GM19468 (cell line): ENCODE data around the gene PTPRA.

Experiments used
- ATAC-seq: cut with Tn5 transposase; IDR thresholded peaks from one replicate; pipeline ENCODE4 v1.9.1; 2021; ENCODE audit warnings: mild to moderate bottlenecking, moderate library complexity, moderate number of reproducible peaks; ENCODE audit not compliant: unreplicated experiment; ENCODE audit errors: extremely low read depth

Gene PTPRA

DNA sequence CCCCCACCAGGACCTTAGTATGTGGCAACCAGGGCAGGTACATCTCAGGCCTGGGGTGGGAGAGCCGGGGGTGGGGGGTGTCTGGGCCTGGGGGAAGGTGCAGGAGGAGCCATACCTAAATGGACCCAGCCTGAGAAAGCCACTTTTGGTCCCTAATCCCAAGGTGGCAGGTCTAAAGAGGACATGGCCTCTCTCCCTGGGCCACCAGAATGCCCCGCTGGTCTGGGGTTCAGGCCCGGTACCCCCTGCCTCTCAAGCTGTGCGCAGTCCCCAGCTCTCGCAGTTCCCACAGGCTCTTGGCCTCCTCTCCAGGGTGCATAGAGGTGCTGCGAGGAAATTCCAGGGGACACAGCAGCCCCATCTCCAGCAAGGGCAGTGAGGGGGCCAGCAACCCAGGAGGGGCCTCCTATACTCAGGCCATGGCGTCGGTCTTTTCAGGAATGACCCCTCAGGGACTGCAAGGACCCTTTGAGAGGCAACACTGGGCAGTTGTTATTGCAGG is 212.3 kb downstream of the PTPRA start:
- no peak for ATAC-seq

DNA sequence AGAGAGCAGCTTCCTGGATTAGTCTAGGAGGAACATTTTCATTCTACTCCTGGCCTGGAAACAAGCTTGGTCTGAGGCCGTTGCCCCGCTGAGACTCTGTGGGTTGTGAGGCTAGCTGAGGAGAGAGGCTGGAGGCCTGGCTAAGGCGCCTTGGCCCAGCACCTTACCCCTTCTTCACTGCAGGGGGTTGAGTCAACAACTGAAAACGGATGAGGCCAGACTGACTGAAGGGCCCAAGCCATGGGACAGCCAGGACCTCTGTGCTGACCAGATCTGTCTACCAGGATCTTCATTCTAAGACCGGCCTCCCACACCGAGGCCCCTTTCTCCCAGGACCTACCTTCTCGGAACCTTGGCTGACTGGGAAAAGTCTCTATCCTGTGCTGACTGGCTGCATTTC is 214.8 kb downstream of the PTPRA start:
- ATAC-seq: no peak
